Sigmoid colon (tissue), 3 donors: ENCODE measurements around the gene SLC13A3.

Experiments used
- POLR2A ChIP-seq, 2 donors: fragments of 450-650 bp; IDR thresholded peaks; one replicate each; pipeline ENCODE4 v1.6.1; 2016; ENCODE audit warnings: antibody characterized with exemption in 2 of 2, mild to moderate bottlenecking in 2 of 2, moderate library complexity in 2 of 2
- TF ChIP-seq, protein P1 (sequence below), 4 experiments: fragments of 450-650 bp in 3 of 4; fragments of 200-600 bp in 1 of 4; IDR thresholded peaks; one replicate each; pipeline ENCODE4 v1.5.1; 2016 to 2019; ENCODE audit warnings: antibody characterized with exemption in 4 of 4, mild to moderate bottlenecking in 3 of 4, moderate library complexity in 2 of 4

DNA sequence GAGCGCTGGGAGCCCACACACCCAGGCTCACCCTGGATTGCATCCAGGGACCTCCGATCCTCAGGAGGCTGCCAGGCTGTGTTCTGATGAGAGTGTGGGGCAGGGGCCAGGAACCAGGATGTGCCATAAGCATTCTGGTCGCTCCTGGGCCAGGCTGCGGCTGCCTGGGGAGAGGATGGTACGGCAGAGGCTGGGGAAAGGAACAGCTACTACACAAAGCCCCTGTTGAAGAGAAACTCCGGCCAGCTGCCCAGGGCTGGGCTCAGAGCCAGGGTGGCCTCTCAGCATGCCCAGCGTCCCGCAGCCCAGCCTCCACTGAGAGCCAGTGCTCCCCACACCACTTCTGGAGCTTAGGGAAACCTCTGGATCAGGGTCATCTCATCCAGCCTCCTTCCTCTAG, 79.1 kb downstream of the SLC13A3 start:
- TF ChIP-seq, protein P1, sequence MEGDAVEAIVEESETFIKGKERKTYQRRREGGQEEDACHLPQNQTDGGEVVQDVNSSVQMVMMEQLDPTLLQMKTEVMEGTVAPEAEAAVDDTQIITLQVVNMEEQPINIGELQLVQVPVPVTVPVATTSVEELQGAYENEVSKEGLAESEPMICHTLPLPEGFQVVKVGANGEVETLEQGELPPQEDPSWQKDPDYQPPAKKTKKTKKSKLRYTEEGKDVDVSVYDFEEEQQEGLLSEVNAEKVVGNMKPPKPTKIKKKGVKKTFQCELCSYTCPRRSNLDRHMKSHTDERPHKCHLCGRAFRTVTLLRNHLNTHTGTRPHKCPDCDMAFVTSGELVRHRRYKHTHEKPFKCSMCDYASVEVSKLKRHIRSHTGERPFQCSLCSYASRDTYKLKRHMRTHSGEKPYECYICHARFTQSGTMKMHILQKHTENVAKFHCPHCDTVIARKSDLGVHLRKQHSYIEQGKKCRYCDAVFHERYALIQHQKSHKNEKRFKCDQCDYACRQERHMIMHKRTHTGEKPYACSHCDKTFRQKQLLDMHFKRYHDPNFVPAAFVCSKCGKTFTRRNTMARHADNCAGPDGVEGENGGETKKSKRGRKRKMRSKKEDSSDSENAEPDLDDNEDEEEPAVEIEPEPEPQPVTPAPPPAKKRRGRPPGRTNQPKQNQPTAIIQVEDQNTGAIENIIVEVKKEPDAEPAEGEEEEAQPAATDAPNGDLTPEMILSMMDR (IDR thresholded peaks at IDR 0.05), result no peak
- TF ChIP-seq POLR2A (IDR thresholded peaks at IDR 0.05), result no peak
